GM21526 (cell line): ENCODE results near the gene AIMP2.
"Not testable (repeated sequence)": the region's sequence is repeated elsewhere in the genome, so short reads cannot be mapped to it uniquely, and the experiment has no call there.

Experiments used
- ATAC-seq: cut with Tn5 transposase; IDR thresholded peaks from one replicate; pipeline ENCODE4 v1.9.1; 2021; ENCODE audit warnings: moderate library complexity; ENCODE audit not compliant: unreplicated experiment, low FRiP score

Gene AIMP2

DNA sequence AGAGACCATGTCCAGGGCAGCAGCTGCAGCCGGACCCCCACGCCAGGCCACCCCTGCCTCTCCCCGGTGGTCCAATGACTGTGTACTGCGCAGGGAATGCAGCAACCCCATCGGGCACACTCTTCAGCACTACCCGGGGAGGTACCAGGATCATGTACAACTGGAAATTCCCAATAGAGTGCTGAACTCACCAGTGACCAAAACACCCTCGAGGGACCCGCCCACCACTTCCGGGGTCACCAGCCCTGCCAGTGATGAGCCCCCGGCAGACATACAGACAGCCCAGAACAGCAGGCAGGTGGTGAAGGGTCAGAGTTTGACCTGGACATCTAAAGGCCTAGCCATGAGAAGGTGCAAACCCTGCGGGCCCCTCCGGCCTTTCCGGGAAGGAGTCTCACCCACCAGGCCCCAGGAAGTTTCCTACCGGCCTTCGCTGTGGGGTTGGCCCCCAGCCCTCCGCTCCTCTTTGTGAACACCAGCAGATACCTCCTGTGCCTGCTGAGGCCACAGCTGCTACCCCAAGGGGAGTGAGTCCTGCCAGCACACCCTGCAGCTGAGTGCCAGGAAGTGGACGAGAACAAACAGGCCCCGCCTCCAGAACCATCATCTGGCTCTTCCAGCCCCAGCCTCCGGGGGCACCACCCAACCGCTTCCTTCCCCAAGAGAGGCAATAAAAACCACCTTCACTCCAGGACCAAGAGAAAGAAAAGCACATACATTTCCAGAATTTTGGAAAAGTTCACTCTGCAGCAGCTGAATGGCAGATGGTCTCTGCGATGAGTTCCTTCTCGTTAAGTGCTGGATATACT is 17.1 kb downstream of the AIMP2 start:
- peak; percentile 60 for ATAC-seq

DNA sequence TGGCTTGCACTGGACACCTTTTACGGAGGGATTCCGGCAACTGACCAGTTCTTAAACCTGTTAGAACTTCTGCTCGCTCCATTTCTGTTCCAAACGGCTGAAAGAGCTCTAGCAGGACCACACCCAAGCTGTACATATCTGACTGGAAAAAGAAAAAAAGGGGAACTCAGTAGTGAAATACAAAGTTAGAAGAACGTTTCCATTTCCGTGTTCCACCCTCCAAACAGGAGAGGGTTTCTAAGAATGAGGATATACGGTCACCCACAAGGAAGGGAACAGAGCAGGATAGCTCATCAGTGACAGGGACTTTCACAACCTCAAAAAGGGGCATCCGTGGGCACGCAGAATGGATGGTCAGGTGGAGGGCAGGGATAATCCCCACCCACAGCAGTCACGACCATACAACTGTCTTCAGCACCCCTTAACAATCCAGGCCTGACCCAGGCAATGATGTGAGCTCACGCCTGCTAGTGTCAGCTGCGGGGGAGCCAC is 17.8 kb downstream of the AIMP2 start:
- no peak for ATAC-seq

DNA sequence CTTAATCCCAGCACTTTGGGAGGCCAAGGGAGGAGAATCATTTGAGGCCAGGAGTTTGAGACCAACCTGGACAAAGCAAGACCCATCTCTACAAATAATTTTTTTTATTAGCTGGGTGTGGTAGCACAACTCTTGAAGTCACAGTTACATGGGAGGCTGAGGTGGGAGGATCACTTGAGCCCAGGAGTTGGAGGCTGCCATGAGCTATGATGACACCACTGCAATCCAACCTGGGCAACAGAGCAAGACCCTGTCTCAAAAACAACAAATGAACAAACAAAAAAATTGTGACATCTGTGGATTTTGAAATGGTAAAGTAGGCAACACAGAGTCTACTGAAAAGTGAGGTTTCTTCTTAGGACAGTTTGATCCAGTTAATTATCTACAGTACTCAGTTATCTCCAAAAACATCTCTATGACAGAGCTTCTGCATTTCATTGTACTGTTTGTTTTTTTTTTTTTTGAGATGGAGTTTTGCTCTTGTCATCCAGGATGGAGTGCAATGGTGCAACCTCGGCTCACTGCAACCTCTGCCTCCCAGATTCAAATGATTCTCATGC is 18.8 kb downstream of the AIMP2 start:
- ATAC-seq = no peak

DNA sequence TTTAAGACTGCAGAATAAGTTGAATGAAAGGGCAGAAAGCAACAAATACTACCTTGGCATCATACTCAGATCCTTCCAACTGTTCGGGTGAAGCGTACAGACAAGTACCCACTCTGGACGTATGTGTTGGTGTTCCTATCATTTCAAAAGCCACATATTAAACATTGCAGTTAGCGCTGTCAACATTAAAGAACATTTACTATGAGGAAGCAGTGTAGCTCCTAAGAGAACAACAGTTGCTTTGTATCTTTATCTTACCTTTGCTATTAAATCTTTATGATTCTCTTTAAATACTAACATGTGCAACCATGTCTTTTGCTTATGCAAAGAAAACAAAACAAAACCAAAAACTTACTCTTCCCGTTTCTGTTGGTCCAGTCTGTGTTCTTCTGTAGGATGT is 19.5 kb downstream of the AIMP2 start:
- no peak for ATAC-seq

DNA sequence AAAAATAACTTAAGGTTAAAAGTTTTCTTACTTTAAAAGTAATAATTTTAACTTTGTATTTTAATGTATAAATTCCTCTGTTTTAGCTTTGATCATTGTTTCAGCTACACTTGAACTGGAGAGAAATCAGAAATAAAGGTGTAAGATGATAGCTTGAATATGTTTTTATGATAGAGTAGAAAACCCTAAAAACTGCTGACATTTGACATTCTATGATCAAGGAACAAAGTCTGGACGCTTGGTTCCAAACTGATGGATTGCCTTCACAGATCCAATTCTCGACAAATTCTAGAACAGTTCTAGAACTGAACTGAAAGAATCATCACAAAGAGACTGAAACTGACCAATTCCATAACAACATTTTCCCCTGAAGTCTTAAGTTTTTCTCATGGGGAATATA is 21.9 kb downstream of the AIMP2 start, which contains the start of gene ANKRD61:
Gene ANKRD61, plus strand, starts transcription at position 389 of the 400 bp plus-strand sequence. Its CDS starts 0 bp downstream, at position 389.
- ATAC-seq = no peak

DNA sequence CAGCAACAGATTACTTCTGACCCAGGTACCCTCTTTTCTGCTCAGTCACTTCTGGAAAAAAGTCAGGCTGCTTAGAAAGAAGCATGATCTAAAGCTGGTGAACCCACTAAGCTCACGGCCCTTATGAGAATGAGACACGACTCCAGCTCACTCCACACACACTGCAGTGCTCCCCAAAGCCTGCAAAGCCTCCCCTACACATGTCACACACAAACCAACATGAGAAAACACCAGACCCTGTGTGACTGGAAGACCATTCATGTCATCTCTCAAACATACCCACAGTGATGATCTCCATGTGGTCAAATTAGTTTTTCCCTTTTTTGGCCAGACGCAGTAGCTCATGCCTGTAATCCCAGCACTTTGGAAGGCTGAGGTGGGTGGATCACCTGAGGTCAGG is 22.5 kb downstream of the AIMP2 start:
- no peak for ATAC-seq

DNA sequence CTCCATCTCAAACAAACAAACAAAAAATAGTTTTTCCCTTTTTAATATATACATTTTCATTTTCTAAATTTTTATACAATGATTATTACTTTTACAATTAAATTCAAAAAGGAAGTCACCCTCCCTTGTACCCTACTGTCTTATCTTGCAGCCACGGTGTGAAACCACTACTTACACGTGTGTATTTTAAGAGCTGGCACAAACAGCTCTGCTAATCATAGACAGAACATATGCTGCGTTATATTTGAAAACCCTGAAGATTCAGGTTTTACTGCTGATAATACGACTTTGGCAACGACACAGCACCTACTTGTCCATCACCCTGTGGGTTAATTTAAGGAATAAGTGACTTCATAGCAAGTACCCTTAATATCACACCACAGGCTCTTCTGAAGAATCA is 23.1 kb downstream of the AIMP2 start:
- ATAC-seq = no peak

DNA sequence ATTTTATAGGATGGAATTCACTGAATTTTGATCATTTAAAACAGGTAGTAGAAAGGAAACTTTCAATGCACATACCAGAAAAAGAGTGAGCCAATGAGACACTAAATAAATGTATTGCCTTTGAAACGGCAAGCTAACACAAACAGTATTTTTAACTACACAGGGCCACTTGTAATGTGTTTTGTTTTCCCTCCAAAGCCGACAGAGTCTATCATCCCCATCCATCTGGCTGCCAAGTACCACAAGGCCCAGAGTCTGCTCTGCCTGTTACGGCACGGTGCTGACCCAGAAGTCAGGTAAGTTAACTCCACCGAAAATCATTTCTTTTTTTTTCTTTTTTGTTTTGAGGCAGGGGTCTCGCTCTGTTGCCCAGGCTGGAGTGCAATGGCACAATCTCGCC is 23.6 kb downstream of the AIMP2 start:
- ATAC-seq = no peak

DNA sequence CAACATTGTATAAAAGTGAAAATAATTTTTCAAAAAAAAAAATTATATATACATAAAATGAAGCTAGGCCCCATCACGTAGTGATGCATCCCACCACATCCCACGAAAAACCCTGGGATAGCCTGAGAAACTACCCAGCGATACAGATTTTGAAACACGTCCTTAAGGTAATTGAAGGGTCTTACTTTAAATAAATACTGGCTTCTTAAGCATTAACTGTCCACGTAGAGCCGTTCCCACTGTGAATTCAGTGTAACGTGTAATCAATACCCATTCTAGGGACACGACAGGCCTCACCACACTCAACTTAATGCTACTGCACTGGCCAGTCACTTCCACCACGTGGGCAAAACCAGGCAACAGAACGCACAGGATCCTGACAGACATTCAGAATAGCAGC is 26.1 kb downstream of the AIMP2 start:
- ATAC-seq = no peak

DNA sequence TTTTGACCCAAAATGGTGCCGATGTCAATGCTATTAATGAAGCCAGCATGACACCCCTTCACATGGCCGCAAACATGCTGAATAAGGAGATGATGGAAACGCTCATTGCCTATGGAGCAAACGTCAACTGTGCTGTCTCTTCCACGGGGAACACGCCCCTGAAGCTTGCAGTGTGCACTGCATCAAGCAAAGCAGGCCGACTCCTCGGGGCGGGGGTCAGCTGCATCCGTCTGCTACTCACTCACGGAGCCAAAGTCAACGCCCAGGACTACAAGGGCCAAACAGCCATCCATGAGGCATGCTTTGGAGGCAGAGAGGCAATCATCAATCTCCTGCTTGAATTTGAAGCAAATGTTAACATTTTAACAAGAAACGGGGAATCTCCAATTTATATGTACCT is 26.6 kb downstream of the AIMP2 start:
- ATAC-seq = no peak

DNA sequence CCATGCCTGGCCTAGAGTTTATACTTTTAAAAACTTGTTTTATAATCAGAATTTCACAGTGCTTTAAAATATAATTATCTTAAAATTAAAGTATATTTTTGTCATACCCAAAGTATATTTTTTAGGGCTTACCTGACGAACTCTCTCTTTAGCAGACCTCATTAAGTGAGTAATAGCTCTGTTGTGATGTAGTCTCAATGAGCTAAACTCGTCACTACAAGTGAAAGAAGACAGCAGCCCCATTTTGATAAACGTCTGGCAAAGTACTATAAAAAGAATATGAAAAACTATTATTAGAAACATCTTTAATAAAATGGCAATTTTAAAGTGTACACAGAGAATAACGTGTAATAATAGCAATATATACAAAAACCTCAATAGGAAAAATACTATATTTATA is 40.7 kb downstream of the AIMP2 start:
- no peak for ATAC-seq

DNA sequence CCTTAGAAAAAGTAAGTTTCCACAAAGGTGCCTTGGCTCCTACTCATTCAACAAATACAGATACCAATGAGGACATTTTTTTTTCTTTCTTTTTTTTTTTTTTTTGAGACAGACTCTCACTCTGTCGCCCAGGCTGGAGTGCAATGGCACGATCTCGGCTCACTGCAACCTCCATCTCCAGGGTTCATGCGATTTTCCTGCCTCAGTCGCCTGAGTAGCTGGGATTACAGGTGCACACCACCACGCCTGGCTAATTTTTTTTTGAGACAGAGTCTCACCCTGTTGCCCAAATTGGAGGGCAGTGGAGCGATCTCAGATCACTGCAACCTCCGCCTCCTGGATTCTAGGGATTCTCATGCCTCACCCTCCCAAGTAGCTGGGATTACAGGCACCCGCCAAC is 42.1 kb downstream of the AIMP2 start:
- ATAC-seq = not testable (repeated sequence)

DNA sequence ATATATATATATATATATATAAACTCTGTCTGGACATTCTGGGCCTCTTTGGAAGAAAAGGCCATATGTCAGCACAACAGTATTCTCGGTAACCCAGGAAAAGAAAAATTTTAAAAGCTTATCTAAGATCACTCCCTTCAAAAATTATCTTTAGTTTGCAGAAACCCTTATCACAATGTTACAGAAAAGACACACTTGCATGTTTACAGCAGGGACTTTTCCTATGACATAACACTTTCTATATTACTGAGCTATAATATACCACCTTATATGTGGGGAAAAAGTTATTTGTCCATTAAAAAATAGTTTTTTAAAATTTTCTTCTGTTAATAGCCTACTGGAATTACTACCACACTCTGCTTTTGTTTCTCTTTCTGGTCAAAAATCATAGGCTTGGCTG is 47.5 kb downstream of the AIMP2 start:
- ATAC-seq = no peak

DNA sequence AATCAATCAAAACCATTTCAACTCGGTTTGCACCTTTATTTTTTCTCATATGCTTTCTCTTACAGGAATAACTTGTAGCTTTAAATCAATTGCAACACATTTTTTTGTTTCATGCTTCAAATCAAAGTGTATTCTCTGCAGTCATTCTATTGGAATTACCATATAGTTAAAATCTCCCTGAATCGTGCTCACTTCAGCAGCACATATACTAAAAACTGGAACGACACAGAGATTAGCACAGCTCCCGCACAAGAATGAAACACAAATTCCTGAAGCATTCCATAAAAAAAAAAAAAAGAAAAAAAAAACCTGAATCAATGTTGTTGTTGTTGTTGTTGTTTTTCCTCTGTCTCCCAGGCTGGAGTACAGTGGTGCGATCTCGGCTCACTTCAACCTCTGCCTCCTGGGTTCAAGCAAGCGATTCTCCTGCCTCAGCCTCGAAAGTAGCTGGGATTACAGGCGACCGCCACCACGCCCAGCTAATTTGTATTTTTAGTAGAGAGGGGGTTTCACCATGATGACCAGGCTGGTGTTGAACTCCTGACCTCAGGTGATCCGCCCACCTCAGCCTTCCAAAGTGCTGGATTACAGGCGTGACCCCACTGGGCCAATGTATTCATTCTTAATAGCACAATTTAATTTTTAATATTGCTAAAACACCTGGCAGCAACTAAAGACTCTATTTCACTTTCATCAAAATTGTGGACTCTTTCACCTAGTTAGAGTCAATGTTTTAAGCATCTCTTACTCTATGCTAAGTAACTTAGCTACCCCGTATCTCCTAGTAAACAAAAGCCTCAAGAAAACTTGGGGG is 48.5 kb downstream of the AIMP2 start:
- ATAC-seq = no peak

DNA sequence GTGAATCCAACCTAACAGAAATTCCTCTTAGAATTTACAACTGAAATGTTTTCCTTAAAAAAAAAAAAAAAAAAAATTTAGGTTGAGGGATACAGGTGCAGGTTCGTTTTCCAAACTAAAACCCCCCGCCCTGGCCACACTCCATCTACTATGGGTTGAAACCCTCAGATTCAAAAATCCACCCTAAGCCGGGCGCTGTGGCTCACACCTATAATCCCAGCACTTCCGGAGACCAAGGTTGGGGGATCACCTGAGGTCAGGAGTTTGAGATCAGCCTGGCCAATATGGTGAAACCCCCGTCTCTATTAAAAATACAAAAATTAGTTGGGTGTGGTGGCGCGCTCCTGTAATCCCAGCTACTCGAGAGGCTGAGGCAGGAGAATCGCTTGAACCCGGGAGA is 50.9 kb downstream of the AIMP2 start:
- not testable (repeated sequence) for ATAC-seq

DNA sequence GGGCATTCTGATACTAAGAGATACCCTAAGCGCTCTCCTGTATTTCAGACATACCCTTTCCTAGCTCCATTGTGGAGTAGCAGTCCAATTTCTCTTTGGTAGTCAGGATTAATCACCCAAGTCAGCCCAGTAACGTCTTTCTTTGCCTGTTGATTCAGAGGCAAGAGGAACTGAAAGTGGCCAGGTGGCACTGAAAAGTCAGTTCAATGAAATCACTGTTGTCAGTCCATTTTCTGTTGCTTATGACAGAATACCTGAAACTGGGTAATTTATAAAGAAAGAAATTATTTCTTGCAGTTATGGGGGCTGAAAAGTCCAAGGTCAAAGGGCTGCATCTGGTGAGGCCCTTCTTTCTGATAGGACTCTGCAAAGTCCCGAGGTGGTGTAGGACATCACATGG is 62.3 kb downstream of the AIMP2 start:
- ATAC-seq = no peak
